Liver (tissue), 9 donors: ENCODE results near the gene PPP1R36. TPM values are rescaled to one million over a fixed set of nuclear protein-coding genes. Genes with fewer than 3 reads are reported as not detected.

Experiments used
- DNase-seq: peaks from one replicate; pipeline ENCODE4 v3.0.0-alpha.2; 2017; ENCODE audit warnings: low spot score
- H3K27ac ChIP-seq, 2 donors: one replicate each; pipeline ENCODE4 v1.7.0; 2013; ENCODE audit warnings: inconsistent platforms in 2 of 2, low read length in 2 of 2, control low read depth in 1 of 2, low read depth in 1 of 2, mild to moderate bottlenecking in 1 of 2
- H3K27me3 ChIP-seq, 4 donors: one replicate each; pipeline versions ENCODE4 v1.6.1 to v1.7.0; 2013; ENCODE audit warnings: low read length in 3 of 4, inconsistent platforms in 1 of 4, mild to moderate bottlenecking in 1 of 4, moderate library complexity in 1 of 4; ENCODE audit not compliant: control insufficient read depth in 4 of 4, insufficient read depth in 4 of 4
- H3K36me3 ChIP-seq, 4 donors: one replicate each; pipeline versions ENCODE4 v1.6.1 to v1.7.0; 2013; ENCODE audit warnings: low read length in 3 of 4, mild to moderate bottlenecking in 3 of 4, low read depth in 1 of 4, moderate library complexity in 1 of 4; ENCODE audit not compliant: control insufficient read depth in 4 of 4, insufficient read depth in 3 of 4
- H3K4me1 ChIP-seq, 4 donors: one replicate each; pipeline versions ENCODE4 v1.6.1 to v1.7.0; 2013; ENCODE audit warnings: low read length in 3 of 4, mild to moderate bottlenecking in 3 of 4, moderate library complexity in 1 of 4; ENCODE audit not compliant: control insufficient read depth in 4 of 4, insufficient read depth in 4 of 4
- H3K4me3 ChIP-seq, 3 donors: one replicate each; pipeline versions ENCODE4 v1.6.1 to v1.7.0; 2013; ENCODE audit warnings: low read length in 3 of 3, control low read depth in 1 of 3, low read depth in 1 of 3, mild to moderate bottlenecking in 1 of 3
- H3K9ac ChIP-seq, 2 donors: one replicate each; pipeline ENCODE4 v1.7.0; 2013; ENCODE audit warnings: low read length in 2 of 2, mild to moderate bottlenecking in 2 of 2, moderate library complexity in 2 of 2, control low read depth in 1 of 2, low read depth in 1 of 2
- H3K9me3 ChIP-seq, 4 donors: one replicate each; pipeline versions ENCODE4 v1.6.1 to v1.7.0; 2013; ENCODE audit warnings: low read length in 3 of 4; ENCODE audit not compliant: control insufficient read depth in 4 of 4
- EGR1 ChIP-seq, 2 donors: IDR thresholded peaks; 2 replicates each; pipeline ENCODE4 v1.6.1; 2016 to 2018; ENCODE audit warnings: antibody characterized with exemption in 2 of 2, low read depth in 2 of 2
- FOXA1 ChIP-seq: IDR thresholded peaks from 2 replicates; pipeline ENCODE4 v1.6.1; 2016; ENCODE audit warnings: antibody characterized with exemption
- FOXA2 ChIP-seq: IDR thresholded peaks from 2 replicates; pipeline ENCODE4 v1.6.1; 2016; ENCODE audit warnings: antibody characterized with exemption
- GABPA ChIP-seq, 2 donors: IDR thresholded peaks in 1 of 2; conservative IDR thresholded peaks in 1 of 2; 2 replicates each; pipeline ENCODE4 v1.6.1; 2016; ENCODE audit warnings: antibody characterized with exemption in 2 of 2, mild to moderate bottlenecking in 1 of 2, moderate library complexity in 1 of 2
- HNF4A ChIP-seq, 2 donors: conservative IDR thresholded peaks; 2 replicates each; pipeline ENCODE4 v1.6.1; 2016; ENCODE audit warnings: antibody characterized with exemption in 2 of 2, mild to moderate bottlenecking in 2 of 2
- HNF4G ChIP-seq: IDR thresholded peaks from 2 replicates; pipeline ENCODE4 v1.6.1; 2016; ENCODE audit warnings: antibody characterized with exemption
- JUND ChIP-seq, 2 donors: IDR thresholded peaks; 2 replicates each; pipeline ENCODE4 v1.6.1; 2016; ENCODE audit warnings: antibody characterized with exemption in 2 of 2
- NR2F2 ChIP-seq: IDR thresholded peaks from 2 replicates; pipeline ENCODE4 v1.6.1; 2016; ENCODE audit warnings: antibody characterized with exemption
- RAD21 ChIP-seq, 2 donors: IDR thresholded peaks; 2 replicates each; pipeline ENCODE4 v1.6.1; 2016; ENCODE audit warnings: antibody characterized with exemption in 2 of 2, mild to moderate bottlenecking in 2 of 2
- RXRA ChIP-seq, 2 donors: IDR thresholded peaks; 2 replicates each; pipeline ENCODE4 v1.6.1; 2017 to 2018; ENCODE audit warnings: antibody characterized with exemption in 2 of 2, mild to moderate bottlenecking in 1 of 2
- SP1 ChIP-seq: IDR thresholded peaks from 2 replicates; pipeline ENCODE4 v1.6.1; 2018; ENCODE audit warnings: antibody characterized with exemption, mild to moderate bottlenecking
- TAF1 ChIP-seq: conservative IDR thresholded peaks from 2 replicates; pipeline ENCODE4 v1.6.1; 2016; ENCODE audit warnings: antibody characterized with exemption, mild to moderate bottlenecking
- YY1 ChIP-seq: IDR thresholded peaks from 2 replicates; pipeline ENCODE4 v1.6.1; 2016; ENCODE audit warnings: antibody characterized with exemption, mild to moderate bottlenecking
- WGBS: extraction: QIAGEN DNeasy Blood & Tissue Kit; methylation state at CpG from one replicate; pipeline ENCODE4 v1.1.7; 2013; 5-methylcytosine and 5-hydroxymethylcytosine counted together
- polyA plus RNA-seq, 2 donors: library from polyadenylated mRNA; stranded (reverse) in 1 of 2; unstranded in 1 of 2; fragments of 200-250 nt in 1 of 2; fragments of >200 nt in 1 of 2; fragmentation: Nextera tagmentation in 1 of 2; extraction: Ambion mirVana in 1 of 2; gene quantifications; one replicate each; pipeline versions ENCODE4 v1.2.1 to v1.2.3, GENCODE V29; 2013 to 2015
- total RNA-seq, 2 donors: library from RNA; depleted of rRNA; stranded (reverse); fragments of >200 nt; gene quantifications; one replicate each; pipeline ENCODE4 v1.2.3, GENCODE V29; 2014
- TF ChIP-seq, protein P1 (sequence below): IDR thresholded peaks from 2 replicates; pipeline ENCODE4 v1.6.1; 2016; ENCODE audit warnings: antibody characterized with exemption
- TF ChIP-seq, protein P2 (sequence below): IDR thresholded peaks from 2 replicates; pipeline ENCODE4 v1.6.1; 2016; ENCODE audit warnings: antibody characterized with exemption, mild to moderate bottlenecking
- TF ChIP-seq, protein P3 (sequence below): IDR thresholded peaks from 2 replicates; pipeline ENCODE4 v1.6.1; 2016; ENCODE audit warnings: antibody characterized with exemption
- TF ChIP-seq, protein P4 (sequence below): IDR thresholded peaks from 2 replicates; pipeline ENCODE4 v1.6.1; 2016; ENCODE audit warnings: antibody characterized with exemption
- TF ChIP-seq, protein P5 (sequence below): fragments of 150-350 bp; IDR thresholded peaks from 2 replicates; pipeline ENCODE4 v1.5.1; 2017; ENCODE audit warnings: improper control_type of control experiment, low read depth, low read length; ENCODE audit not compliant: missing input control
- donor health status: healthy.
- donor health status: healthy.
- donor health status: healthy.
- donor health status: healthy.
- donor health status: healthy.

PPP1R36 gene
- total and polyA plus RNA-seq, 4 donors = 0.08 to 0.09 (median 0.08) TPM; not detected in 1

DNA sequence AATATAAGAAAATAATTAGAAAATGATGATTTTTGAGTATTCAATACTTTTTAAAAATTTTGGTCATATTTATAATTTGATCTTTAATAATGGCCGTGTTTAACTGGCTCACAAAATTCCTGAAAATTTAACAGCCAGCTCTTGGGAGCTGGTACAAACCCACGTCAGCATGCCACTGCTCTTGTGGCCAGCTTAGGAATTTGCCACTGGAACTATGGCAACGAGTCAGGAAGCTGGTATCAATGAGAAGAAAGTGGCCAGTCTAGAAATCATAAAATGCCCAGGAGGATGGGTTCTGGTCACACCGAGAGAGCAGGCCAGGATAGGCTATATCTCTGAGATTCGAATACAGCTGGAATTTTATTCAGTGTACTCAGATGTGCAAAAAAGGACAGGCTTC is 82.3 kb downstream of the PPP1R36 start:
- no peaks in the 10 kb centered on the region for H3K36me3 ChIP-seq
- no peak overlapping the region for H3K4me3 ChIP-seq
- no peaks in the 10 kb centered on the region for H3K27me3 ChIP-seq
- H3K4me1 ChIP-seq = peaks cover 0 to 4% (median 2%) of the 10 kb centered on the region in 4 donors
- no peaks in the 10 kb centered on the region for H3K9me3 ChIP-seq
- DNase-seq = no peak
- H3K9ac ChIP-seq = no peak overlapping the region
- no peak overlapping the region for H3K27ac ChIP-seq
- TF ChIP-seq JUND (IDR thresholded peaks at IDR 0.05) (no peak), HNF4G (no peak), FOXA1 (no peak), SP1 (no peak), RXRA (IDR thresholded peaks at IDR 0.05) (no peak), TAF1 (no peak), YY1 (no peak), EGR1 (IDR thresholded peaks at IDR 0.05; ENCODE audit: low read depth in 2 of 2) (no peak), NR2F2 (no peak), GABPA (IDR thresholded peaks at IDR 0.05 in 1 of 2, conservative IDR thresholded peaks at IDR 0.05 in 1 of 2) (no peak), FOXA2 (no peak), RAD21 (IDR thresholded peaks at IDR 0.05) (no peak), HNF4A (conservative IDR thresholded peaks at IDR 0.05) (no peak)
- TF ChIP-seq, protein P1, sequence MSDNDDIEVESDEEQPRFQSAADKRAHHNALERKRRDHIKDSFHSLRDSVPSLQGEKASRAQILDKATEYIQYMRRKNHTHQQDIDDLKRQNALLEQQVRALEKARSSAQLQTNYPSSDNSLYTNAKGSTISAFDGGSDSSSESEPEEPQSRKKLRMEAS = no peak
- TF ChIP-seq, protein P2, sequence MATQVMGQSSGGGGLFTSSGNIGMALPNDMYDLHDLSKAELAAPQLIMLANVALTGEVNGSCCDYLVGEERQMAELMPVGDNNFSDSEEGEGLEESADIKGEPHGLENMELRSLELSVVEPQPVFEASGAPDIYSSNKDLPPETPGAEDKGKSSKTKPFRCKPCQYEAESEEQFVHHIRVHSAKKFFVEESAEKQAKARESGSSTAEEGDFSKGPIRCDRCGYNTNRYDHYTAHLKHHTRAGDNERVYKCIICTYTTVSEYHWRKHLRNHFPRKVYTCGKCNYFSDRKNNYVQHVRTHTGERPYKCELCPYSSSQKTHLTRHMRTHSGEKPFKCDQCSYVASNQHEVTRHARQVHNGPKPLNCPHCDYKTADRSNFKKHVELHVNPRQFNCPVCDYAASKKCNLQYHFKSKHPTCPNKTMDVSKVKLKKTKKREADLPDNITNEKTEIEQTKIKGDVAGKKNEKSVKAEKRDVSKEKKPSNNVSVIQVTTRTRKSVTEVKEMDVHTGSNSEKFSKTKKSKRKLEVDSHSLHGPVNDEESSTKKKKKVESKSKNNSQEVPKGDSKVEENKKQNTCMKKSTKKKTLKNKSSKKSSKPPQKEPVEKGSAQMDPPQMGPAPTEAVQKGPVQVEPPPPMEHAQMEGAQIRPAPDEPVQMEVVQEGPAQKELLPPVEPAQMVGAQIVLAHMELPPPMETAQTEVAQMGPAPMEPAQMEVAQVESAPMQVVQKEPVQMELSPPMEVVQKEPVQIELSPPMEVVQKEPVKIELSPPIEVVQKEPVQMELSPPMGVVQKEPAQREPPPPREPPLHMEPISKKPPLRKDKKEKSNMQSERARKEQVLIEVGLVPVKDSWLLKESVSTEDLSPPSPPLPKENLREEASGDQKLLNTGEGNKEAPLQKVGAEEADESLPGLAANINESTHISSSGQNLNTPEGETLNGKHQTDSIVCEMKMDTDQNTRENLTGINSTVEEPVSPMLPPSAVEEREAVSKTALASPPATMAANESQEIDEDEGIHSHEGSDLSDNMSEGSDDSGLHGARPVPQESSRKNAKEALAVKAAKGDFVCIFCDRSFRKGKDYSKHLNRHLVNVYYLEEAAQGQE = no peak
- TF ChIP-seq, protein P3, sequence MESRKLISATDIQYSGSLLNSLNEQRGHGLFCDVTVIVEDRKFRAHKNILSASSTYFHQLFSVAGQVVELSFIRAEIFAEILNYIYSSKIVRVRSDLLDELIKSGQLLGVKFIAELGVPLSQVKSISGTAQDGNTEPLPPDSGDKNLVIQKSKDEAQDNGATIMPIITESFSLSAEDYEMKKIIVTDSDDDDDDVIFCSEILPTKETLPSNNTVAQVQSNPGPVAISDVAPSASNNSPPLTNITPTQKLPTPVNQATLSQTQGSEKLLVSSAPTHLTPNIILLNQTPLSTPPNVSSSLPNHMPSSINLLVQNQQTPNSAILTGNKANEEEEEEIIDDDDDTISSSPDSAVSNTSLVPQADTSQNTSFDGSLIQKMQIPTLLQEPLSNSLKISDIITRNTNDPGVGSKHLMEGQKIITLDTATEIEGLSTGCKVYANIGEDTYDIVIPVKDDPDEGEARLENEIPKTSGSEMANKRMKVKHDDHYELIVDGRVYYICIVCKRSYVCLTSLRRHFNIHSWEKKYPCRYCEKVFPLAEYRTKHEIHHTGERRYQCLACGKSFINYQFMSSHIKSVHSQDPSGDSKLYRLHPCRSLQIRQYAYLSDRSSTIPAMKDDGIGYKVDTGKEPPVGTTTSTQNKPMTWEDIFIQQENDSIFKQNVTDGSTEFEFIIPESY = no peak
- TF ChIP-seq, protein P4, sequence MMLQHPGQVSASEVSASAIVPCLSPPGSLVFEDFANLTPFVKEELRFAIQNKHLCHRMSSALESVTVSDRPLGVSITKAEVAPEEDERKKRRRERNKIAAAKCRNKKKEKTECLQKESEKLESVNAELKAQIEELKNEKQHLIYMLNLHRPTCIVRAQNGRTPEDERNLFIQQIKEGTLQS = no peak
- TF ChIP-seq, protein P5, sequence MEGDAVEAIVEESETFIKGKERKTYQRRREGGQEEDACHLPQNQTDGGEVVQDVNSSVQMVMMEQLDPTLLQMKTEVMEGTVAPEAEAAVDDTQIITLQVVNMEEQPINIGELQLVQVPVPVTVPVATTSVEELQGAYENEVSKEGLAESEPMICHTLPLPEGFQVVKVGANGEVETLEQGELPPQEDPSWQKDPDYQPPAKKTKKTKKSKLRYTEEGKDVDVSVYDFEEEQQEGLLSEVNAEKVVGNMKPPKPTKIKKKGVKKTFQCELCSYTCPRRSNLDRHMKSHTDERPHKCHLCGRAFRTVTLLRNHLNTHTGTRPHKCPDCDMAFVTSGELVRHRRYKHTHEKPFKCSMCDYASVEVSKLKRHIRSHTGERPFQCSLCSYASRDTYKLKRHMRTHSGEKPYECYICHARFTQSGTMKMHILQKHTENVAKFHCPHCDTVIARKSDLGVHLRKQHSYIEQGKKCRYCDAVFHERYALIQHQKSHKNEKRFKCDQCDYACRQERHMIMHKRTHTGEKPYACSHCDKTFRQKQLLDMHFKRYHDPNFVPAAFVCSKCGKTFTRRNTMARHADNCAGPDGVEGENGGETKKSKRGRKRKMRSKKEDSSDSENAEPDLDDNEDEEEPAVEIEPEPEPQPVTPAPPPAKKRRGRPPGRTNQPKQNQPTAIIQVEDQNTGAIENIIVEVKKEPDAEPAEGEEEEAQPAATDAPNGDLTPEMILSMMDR = no peak
- 83% methylated on average over 5 of the region's 5 CpGs for WGBS
